H9 (cell line): ENCODE data around the gene DPYSL3. TPM values are rescaled to one million over a fixed set of nuclear protein-coding genes. Genes with fewer than 3 reads are reported as not detected.

Source experiments
- DNase-seq: peaks from one replicate; pipeline ENCODE4 v3.0.0-alpha.2; 2017
- H2AFZ ChIP-seq: one replicate; pipeline ENCODE4 v1.6.1; 2013; ENCODE audit warnings: mild to moderate bottlenecking, low read length, control low read depth, moderate library complexity
- H2AK5ac ChIP-seq: 2 replicates; pipeline ENCODE4 v1.6.1; 2013; ENCODE audit warnings: low read length, control low read depth, mixed read lengths; ENCODE audit not compliant: insufficient read length
- H2BK120ac ChIP-seq: one replicate; pipeline ENCODE4 v1.6.1; 2013; ENCODE audit warnings: low read depth, mild to moderate bottlenecking, low read length, control low read depth, inconsistent platforms; ENCODE audit not compliant: poor library complexity, severe bottlenecking
- H2BK12ac ChIP-seq: 2 replicates; pipeline ENCODE4 v1.6.1; 2013; ENCODE audit warnings: low read length, control low read depth, mixed read lengths, low read depth; ENCODE audit not compliant: insufficient read length
- H2BK15ac ChIP-seq: 2 replicates; pipeline ENCODE4 v1.6.1; 2013; ENCODE audit warnings: low read depth, low read length, control low read depth
- H2BK20ac ChIP-seq: one replicate; pipeline ENCODE4 v1.6.1; 2013; ENCODE audit warnings: low read depth, mild to moderate bottlenecking, low read length, control low read depth, inconsistent platforms; ENCODE audit not compliant: poor library complexity, severe bottlenecking
- H2BK5ac ChIP-seq: 2 replicates; pipeline ENCODE4 v1.6.1; 2013; ENCODE audit warnings: low read length, control low read depth, mixed read lengths; ENCODE audit not compliant: insufficient read length
- H3K14ac ChIP-seq: 2 replicates; pipeline ENCODE4 v1.6.1; 2013; ENCODE audit warnings: low read length, control low read depth; ENCODE audit not compliant: insufficient read depth
- H3K18ac ChIP-seq: 2 replicates; pipeline ENCODE4 v1.6.1; 2013; ENCODE audit warnings: low read depth, mild to moderate bottlenecking, mixed read lengths, low read length, control low read depth; ENCODE audit not compliant: insufficient read length
- H3K23ac ChIP-seq: 2 replicates; pipeline ENCODE4 v1.6.1; 2013; ENCODE audit warnings: low read length, control low read depth, mixed read lengths, low read depth; ENCODE audit not compliant: insufficient read length
- H3K23me2 ChIP-seq: 2 replicates; pipeline ENCODE4 v1.6.1; 2013; ENCODE audit warnings: low read depth, mild to moderate bottlenecking, mixed read lengths, low read length, control low read depth; ENCODE audit not compliant: insufficient read length, poor library complexity, severe bottlenecking
- H3K27ac ChIP-seq: 2 replicates; pipeline ENCODE4 v1.5.1; 2013; ENCODE audit warnings: low read length, control low read depth, mixed read lengths, low read depth; ENCODE audit not compliant: insufficient read length
- H3K27me3 ChIP-seq: 2 replicates; pipeline ENCODE4 v1.6.1; 2013; ENCODE audit warnings: low read length, control low read depth, inconsistent platforms; ENCODE audit not compliant: insufficient read depth
- H3K4ac ChIP-seq: 2 replicates; pipeline ENCODE4 v1.6.1; 2013; ENCODE audit warnings: low read depth, mild to moderate bottlenecking, control low read depth, inconsistent platforms, low read length, moderate library complexity
- H3K4me1 ChIP-seq: 2 replicates; pipeline ENCODE4 v1.6.1; 2013; ENCODE audit warnings: low read length, control low read depth, inconsistent platforms; ENCODE audit not compliant: insufficient read depth
- H3K4me2 ChIP-seq: 2 replicates; pipeline ENCODE4 v1.6.1; 2013; ENCODE audit warnings: low read length, control low read depth, mixed read lengths; ENCODE audit not compliant: insufficient read length, insufficient read depth
- H3K56ac ChIP-seq: 2 replicates; pipeline ENCODE4 v1.6.1; 2013; ENCODE audit warnings: low read depth, mild to moderate bottlenecking, mixed read lengths, low read length, control low read depth; ENCODE audit not compliant: insufficient read length
- H3K79me1 ChIP-seq: 2 replicates; pipeline ENCODE4 v1.6.1; 2013; ENCODE audit warnings: low read depth, mild to moderate bottlenecking, moderate library complexity, low read length, control low read depth, inconsistent platforms; ENCODE audit not compliant: insufficient read depth, poor library complexity, severe bottlenecking
- H3K79me2 ChIP-seq: 2 replicates; pipeline ENCODE4 v1.6.1; 2013; ENCODE audit warnings: low read length, control low read depth, inconsistent platforms; ENCODE audit not compliant: insufficient read depth
- H3K9ac ChIP-seq: 2 replicates; pipeline ENCODE4 v1.6.1; 2013; ENCODE audit warnings: low read length, control low read depth, mixed read lengths; ENCODE audit not compliant: insufficient read length; ENCODE audit errors: extremely low read depth
- H3K9me3 ChIP-seq: one replicate; pipeline ENCODE4 v1.6.1; 2013; ENCODE audit warnings: low read depth, low read length, inconsistent platforms; ENCODE audit not compliant: control insufficient read depth
- H3T11ph ChIP-seq: one replicate; pipeline ENCODE4 v1.6.1; 2013; ENCODE audit warnings: mild to moderate bottlenecking, low read length, control low read depth, inconsistent platforms
- H4K20me1 ChIP-seq: one replicate; pipeline ENCODE4 v1.6.1; 2013; ENCODE audit not compliant: control insufficient read depth, insufficient read length, insufficient read depth
- H4K5ac ChIP-seq: 2 replicates; pipeline ENCODE4 v1.6.1; 2013; ENCODE audit warnings: low read depth, mild to moderate bottlenecking, mixed read lengths, low read length, control low read depth; ENCODE audit not compliant: insufficient read length
- H4K8ac ChIP-seq: replicated peaks from 2 replicates; pipeline ENCODE4 v1.6.1; 2013; ENCODE audit warnings: low read length, control low read depth, mixed read lengths, low read depth; ENCODE audit not compliant: insufficient read length
- H4K91ac ChIP-seq: 2 replicates; pipeline ENCODE4 v1.6.1; 2013; ENCODE audit warnings: low read depth, mild to moderate bottlenecking, moderate library complexity, mixed read lengths, low read length, control low read depth; ENCODE audit not compliant: insufficient read length
- H3K27ac Mint-ChIP-seq, 3 experiments: 2 replicates in 2 of 3; 3 replicates in 1 of 3; pipeline ENCODE4 v1.8.0; 2020 to 2021; ENCODE audit warnings: mixed read lengths in 3 of 3, mild to moderate bottlenecking in 1 of 3, moderate library complexity in 1 of 3
- H3K27me3 Mint-ChIP-seq: 2 replicates; pipeline ENCODE4 v1.8.0; 2021; ENCODE audit warnings: low read depth, mild to moderate bottlenecking, moderate library complexity, mixed read lengths
- H3K36me3 Mint-ChIP-seq, 3 experiments: 2 replicates in 2 of 3; 3 replicates in 1 of 3; pipeline ENCODE4 v1.8.0; 2020 to 2021; ENCODE audit warnings: low read depth in 3 of 3, mixed read lengths in 3 of 3; ENCODE audit not compliant: insufficient read depth in 1 of 3
- H3K4me1 Mint-ChIP-seq, 2 experiments: 2 replicates each; pipeline ENCODE4 v1.8.0; 2020; ENCODE audit warnings: mixed read lengths in 2 of 2
- H3K4me3 Mint-ChIP-seq, 2 experiments: 2 replicates in 1 of 2; 3 replicates in 1 of 2; pipeline ENCODE4 v1.8.0; 2020 to 2021; ENCODE audit warnings: mild to moderate bottlenecking in 2 of 2, mixed read lengths in 2 of 2, moderate library complexity in 1 of 2
- H3K9me3 Mint-ChIP-seq, 2 experiments: 2 replicates in 1 of 2; 3 replicates in 1 of 2; pipeline ENCODE4 v1.8.0; 2020; ENCODE audit warnings: mild to moderate bottlenecking in 2 of 2, mixed read lengths in 2 of 2, moderate library complexity in 1 of 2
- CTCF ChIP-seq: fragments of 200-600 bp; sonication (generic); conservative IDR thresholded peaks from 3 replicates; pipeline ENCODE4 v1.8.0; 2021; ENCODE audit warnings: antibody characterized with exemption, mild to moderate bottlenecking
- WGBS: extraction: QIAGEN DNeasy Blood & Tissue Kit; methylation state at CpG from one replicate; pipeline ENCODE4 v1.1.7; 2013; ENCODE audit warnings: missing lambda C conversion rate, low lambda C conversion rate, mixed read lengths; ENCODE audit not compliant: insufficient read length; ENCODE audit errors: extremely low coverage; 5-methylcytosine and 5-hydroxymethylcytosine counted together
- total RNA-seq: library from RNA; stranded (reverse); gene quantifications from 2 replicates; pipeline ENCODE4 v1.2.1, GENCODE V29; 2021

DPYSL3 gene
- total RNA-seq, 1 experiment from 2014 or later: 515 TPM

DNA sequence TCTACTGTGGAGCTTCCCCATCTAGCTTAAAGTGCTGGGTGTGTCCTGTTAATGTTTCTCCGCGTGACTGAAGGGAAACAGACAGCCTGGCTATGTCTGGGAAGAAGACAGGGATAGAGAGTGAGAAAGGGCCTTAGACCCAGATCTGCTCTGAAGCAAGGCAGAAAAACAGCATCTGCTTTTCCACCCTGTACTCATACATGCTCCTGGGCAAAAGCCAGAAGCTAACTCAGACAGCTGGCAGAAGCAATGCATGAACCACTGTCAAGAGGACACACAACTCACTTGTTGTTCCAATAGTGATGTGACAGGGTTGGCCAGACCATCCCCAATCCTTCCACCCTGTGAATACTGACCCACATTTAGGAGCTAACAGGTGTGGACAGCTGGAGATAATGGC, 63.3 kb downstream of the DPYSL3 start:
- Histone ChIP-seq H2BK12ac (no peak overlapping the region), H2AFZ (no peak overlapping the region), H2BK120ac (no peak overlapping the region), H3K27me3 (no peaks in the 10 kb centered on the region), H3K27ac (no peak overlapping the region), H3K23me2 (peaks cover 11% of the 10 kb centered on the region), H3K9ac (no peak overlapping the region), H3K23ac (no peak overlapping the region), H2BK5ac (no peak overlapping the region), H3K56ac (no peak overlapping the region), H2BK20ac (no peak overlapping the region), H2AK5ac (no peak overlapping the region), H3K79me2 (peaks cover 75% of the 10 kb centered on the region), H3K9me3 (no peaks in the 10 kb centered on the region), H3K14ac (no peak overlapping the region), H4K20me1 (no peaks in the 10 kb centered on the region), H3K4ac (no peak overlapping the region), H3K4me1 (peaks cover 14% of the 10 kb centered on the region), H3K18ac (no peak overlapping the region), H4K91ac (no peak overlapping the region), H3T11ph (no peak overlapping the region), H4K5ac (no peak overlapping the region), H3K4me2 (no peak overlapping the region), H2BK15ac (no peak overlapping the region), H3K79me1 (peaks cover 7% of the 10 kb centered on the region), H4K8ac (no peak overlapping the region)
- Mint-ChIP-seq H3K9me3 (no peaks in the 10 kb centered on the region), H3K27me3 (no peaks in the 10 kb centered on the region), H3K27ac (0 out of 7 replicates have a peak overlapping the region, but pooled peaks of 1 of the 3 experiments have one; percentile 54), H3K4me1 (peaks cover 75 to 80% of the 10 kb centered on the region in 2 experiments), H3K4me3 (no peak overlapping the region), H3K36me3 (peaks cover 25 to 81% (median 72%) of the 10 kb centered on the region in 3 experiments; a peak in 6 of 7 replicates)
- no peak for TF ChIP-seq CTCF
- no CpG with 5 or more reads among the region's 2 CpGs for WGBS
- DNase-seq: no peak
